Transverse colon (tissue), 4 donors: ENCODE data around the gene RFX3. TPM values are rescaled to one million over a fixed set of nuclear protein-coding genes. Genes with fewer than 3 reads are reported as not detected.

Experiments used
- DNase-seq: peaks from one replicate; pipeline ENCODE4 v3.0.0-alpha.2; 2019
- H3K27ac ChIP-seq, 4 donors: fragments of 200-600 bp; sonication (generic); 2 replicates each; pipeline ENCODE4 v1.5.1; 2016 to 2018; ENCODE audit warnings: inconsistent platforms in 4 of 4
- H3K27me3 ChIP-seq: fragments of 200-600 bp; sonication (generic); 2 replicates; pipeline ENCODE4 v1.5.1; 2017; ENCODE audit warnings: inconsistent platforms
- H3K36me3 ChIP-seq, 4 donors: fragments of 200-600 bp; sonication (generic); 2 replicates each; pipeline ENCODE4 v1.5.1; 2017 to 2019; ENCODE audit warnings: inconsistent platforms in 4 of 4
- H3K4me1 ChIP-seq, 4 donors: fragments of 200-600 bp; sonication (generic); 2 replicates each; pipeline ENCODE4 v1.5.1; 2017 to 2020; ENCODE audit warnings: inconsistent platforms in 4 of 4
- H3K4me3 ChIP-seq, 4 donors: fragments of 200-600 bp; sonication (generic); 1 replicate in 1 of 4; 2 replicates in 3 of 4; pipeline versions ENCODE4 v1.5.1 to v1.6.1; 2017 to 2019; ENCODE audit warnings: inconsistent platforms in 4 of 4
- H3K9me3 ChIP-seq, 2 donors: fragments of 200-600 bp; sonication (generic); 2 replicates each; pipeline ENCODE4 v1.5.1; 2017 to 2019; ENCODE audit warnings: inconsistent platforms in 2 of 2
- EP300 ChIP-seq: sonication (generic); formaldehyde crosslinking; IDR thresholded peaks from one replicate; pipeline ENCODE4 v1.6.1; 2017; ENCODE audit warnings: antibody characterized with exemption, low read depth
- POLR2A ChIP-seq: fragments of 450-650 bp; IDR thresholded peaks from one replicate; pipeline ENCODE4 v1.6.1; 2016; ENCODE audit warnings: antibody characterized with exemption, mild to moderate bottlenecking, moderate library complexity
- POLR2AphosphoS5 ChIP-seq, 3 donors: sonication (generic); formaldehyde crosslinking; IDR thresholded peaks; one replicate each; pipeline ENCODE4 v1.6.1; 2016; ENCODE audit warnings: antibody characterized with exemption in 3 of 3
- WGBS, 2 donors: methylation state at CpG; one replicate each; pipeline ENCODE4 v1.1.5; 2018; ENCODE audit warnings: low coverage in 1 of 2; 5-methylcytosine and 5-hydroxymethylcytosine counted together
- in situ Hi-C, 4 donors: fragments of 200-750 bp; cut with MboI; loops; one replicate each; pipeline versions ENCODE4 v1.15.0 to v1.15.1; 2017; ENCODE audit warnings: low sequenced_read_pairs in 3 of 4, low pct_ligation_motif_present in 1 of 4, low pct_unique_long_range_greater_than_20kb in 1 of 4
- intact Hi-C: fragments of 100-400 bp; cut with DNase I; formaldehyde crosslinking; loops from one replicate; pipeline ENCODE4 v1.15.1; 2023; ENCODE audit warnings: low total_unique reads
- total RNA-seq, 4 donors: library from RNA; depleted of rRNA; stranded (reverse); fragments of >200 nt; gene quantifications; one replicate each; pipeline ENCODE4 v1.1.0, GENCODE V29; 2016
- TF ChIP-seq, protein P1 (sequence below), 5 experiments: fragments of 200-600 bp in 3 of 5; fragments of 450-650 bp in 2 of 5; sonication (generic) in 3 of 5; IDR thresholded peaks; 1 replicate in 2 of 5; 2 replicates in 3 of 5; pipeline ENCODE4 v1.5.1; 2016 to 2017; ENCODE audit warnings: antibody characterized with exemption in 5 of 5, inconsistent platforms in 3 of 5, mild to moderate bottlenecking in 2 of 5, moderate library complexity in 1 of 5

Gene RFX3
- total RNA-seq, 4 donors from 2014 or later = 3.5 to 21.9 (median 7.1) TPM

DNA sequence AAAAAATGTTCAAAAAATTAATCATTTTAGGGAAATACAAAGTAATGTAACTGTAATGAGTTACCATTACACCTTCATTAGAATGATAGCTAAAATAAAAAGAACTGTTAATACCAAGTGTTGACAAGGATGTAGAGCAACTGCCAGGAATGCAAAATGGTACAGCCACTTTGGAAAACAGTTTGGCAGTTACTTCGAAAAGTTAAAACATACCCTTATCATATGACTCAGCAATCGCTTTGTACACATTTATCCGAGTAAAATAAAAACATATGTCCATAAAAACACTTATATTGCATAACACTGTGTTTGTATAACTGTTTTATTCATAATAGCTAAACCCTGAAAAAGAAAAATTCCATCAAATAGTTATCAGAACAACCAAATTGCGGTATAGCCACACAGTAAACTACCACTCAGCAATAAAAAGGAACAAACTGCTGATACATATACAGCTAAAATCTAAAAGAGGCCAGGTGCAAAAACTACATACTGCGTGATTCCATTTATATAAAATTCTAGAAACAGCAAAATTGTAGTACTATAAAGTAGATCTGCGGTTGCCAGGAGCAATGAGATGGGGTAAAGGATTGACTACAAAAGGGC is 61.7 kb downstream of the RFX3 start:
- no peak overlapping the region for H3K27ac ChIP-seq
- in situ Hi-C loops (loop anchor here in 1 of 4 donors (25.0 kb wide), 1 partner anchor 273 kb away; no protein-coding TSS in a partner anchor), intact Hi-C loops (no loop called here)
- no peak overlapping the region for H3K4me3 ChIP-seq
- no peak for DNase-seq
- no peaks in the 10 kb centered on the region for H3K36me3 ChIP-seq
- H3K4me1 ChIP-seq = peaks cover 0 to 13% (median 0%) of the 10 kb centered on the region in 4 donors
- 60 to 67% methylated on average over 6 of the region's 6 CpGs for WGBS, 2 donors
- H3K9me3 ChIP-seq = no peaks in the 10 kb centered on the region
- no peaks in the 10 kb centered on the region for H3K27me3 ChIP-seq
- TF ChIP-seq EP300 (no peak), POLR2A (no peak), POLR2AphosphoS5 (IDR thresholded peaks at IDR 0.05) (no peak)
- TF ChIP-seq, protein P1, sequence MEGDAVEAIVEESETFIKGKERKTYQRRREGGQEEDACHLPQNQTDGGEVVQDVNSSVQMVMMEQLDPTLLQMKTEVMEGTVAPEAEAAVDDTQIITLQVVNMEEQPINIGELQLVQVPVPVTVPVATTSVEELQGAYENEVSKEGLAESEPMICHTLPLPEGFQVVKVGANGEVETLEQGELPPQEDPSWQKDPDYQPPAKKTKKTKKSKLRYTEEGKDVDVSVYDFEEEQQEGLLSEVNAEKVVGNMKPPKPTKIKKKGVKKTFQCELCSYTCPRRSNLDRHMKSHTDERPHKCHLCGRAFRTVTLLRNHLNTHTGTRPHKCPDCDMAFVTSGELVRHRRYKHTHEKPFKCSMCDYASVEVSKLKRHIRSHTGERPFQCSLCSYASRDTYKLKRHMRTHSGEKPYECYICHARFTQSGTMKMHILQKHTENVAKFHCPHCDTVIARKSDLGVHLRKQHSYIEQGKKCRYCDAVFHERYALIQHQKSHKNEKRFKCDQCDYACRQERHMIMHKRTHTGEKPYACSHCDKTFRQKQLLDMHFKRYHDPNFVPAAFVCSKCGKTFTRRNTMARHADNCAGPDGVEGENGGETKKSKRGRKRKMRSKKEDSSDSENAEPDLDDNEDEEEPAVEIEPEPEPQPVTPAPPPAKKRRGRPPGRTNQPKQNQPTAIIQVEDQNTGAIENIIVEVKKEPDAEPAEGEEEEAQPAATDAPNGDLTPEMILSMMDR (IDR thresholded peaks at IDR 0.05) = no peak

DNA sequence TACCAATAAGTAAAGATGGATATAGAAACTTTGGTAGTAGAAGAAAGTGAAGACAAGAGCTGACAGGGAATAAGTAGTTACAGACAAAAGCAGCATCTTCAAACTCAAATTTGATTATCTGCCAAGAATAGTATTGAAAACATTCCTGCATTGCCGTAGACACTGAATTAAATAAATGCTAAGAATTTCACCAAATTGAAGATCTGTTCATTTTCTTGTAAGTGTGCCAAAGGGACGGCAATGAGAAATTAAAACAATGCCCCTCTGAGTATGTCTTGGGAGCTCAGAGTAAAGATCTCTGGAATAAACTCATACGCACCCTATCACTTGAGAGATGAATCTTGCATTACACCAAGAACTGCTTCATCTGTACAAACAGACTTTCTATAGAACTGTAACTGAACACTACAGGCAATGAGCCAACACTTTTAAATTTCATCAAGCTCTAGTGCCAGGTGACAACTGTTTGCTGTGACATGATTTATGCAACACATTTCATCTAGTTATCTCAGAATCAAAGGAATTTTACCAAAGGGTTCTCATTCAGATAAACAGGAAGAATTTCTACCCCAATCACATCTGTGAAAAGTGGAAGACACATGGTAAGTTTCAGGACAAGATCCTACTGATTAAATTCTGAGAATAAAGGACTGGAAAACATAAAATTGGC is 66.9 kb downstream of the RFX3 start:
- 79 to 81% methylated on average over 3 of the region's 3 CpGs for WGBS, 2 donors
- intact Hi-C loops (no loop called here), in situ Hi-C loops (loop anchor here in 1 of 4 donors (25.0 kb wide), 1 partner anchor 278 kb away; no protein-coding TSS in a partner anchor)
- H3K4me3 ChIP-seq = no peak overlapping the region
- no peak for DNase-seq
- no peaks in the 10 kb centered on the region for H3K9me3 ChIP-seq
- H3K36me3 ChIP-seq = no peaks in the 10 kb centered on the region
- TF ChIP-seq POLR2A = no peak
- TF ChIP-seq, protein P1 (IDR thresholded peaks at IDR 0.05) = no peak
- no peak for TF ChIP-seq POLR2AphosphoS5 (IDR thresholded peaks at IDR 0.05)
- TF ChIP-seq EP300 = no peak
- H3K27me3 ChIP-seq = no peaks in the 10 kb centered on the region
- H3K27ac ChIP-seq = no peak overlapping the region
- peaks cover 0 to 3% (median 0%) of the 10 kb centered on the region in 4 donors for H3K4me1 ChIP-seq

DNA sequence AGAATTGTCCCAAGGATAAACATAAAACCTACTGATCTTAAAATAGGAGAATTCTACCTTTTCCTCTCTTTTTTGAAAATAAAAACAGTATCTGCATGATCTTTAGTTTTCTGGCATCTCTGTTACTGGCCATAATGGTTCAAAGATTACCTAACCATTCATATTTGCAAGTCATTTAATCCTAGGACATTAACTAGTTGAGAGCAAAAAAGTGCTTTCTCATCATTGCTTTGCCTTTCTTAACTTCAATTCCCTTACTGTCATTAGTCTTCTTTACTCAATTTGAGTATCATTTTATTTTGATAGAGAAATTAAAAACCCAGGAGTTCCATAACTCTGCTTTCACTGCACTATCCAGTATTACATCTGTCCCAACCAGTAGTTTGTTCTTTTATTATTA is 68.6 kb downstream of the RFX3 start:
- Histone ChIP-seq H3K4me3 (no peak overlapping the region), H3K9me3 (no peaks in the 10 kb centered on the region), H3K4me1 (peaks cover 0 to 3% (median 0%) of the 10 kb centered on the region in 4 donors), H3K36me3 (no peaks in the 10 kb centered on the region), H3K27me3 (no peaks in the 10 kb centered on the region), H3K27ac (no peak overlapping the region)
- no peak for DNase-seq
- TF ChIP-seq POLR2A = no peak
- TF ChIP-seq POLR2AphosphoS5 (IDR thresholded peaks at IDR 0.05) = no peak
- TF ChIP-seq, protein P1 (IDR thresholded peaks at IDR 0.05) = no peak
- TF ChIP-seq EP300 = no peak
- in situ Hi-C loops (loop anchor here in 1 of 4 donors (25.0 kb wide), 1 partner anchor 280 kb away; no protein-coding TSS in a partner anchor), intact Hi-C loops (no loop called here)

DNA sequence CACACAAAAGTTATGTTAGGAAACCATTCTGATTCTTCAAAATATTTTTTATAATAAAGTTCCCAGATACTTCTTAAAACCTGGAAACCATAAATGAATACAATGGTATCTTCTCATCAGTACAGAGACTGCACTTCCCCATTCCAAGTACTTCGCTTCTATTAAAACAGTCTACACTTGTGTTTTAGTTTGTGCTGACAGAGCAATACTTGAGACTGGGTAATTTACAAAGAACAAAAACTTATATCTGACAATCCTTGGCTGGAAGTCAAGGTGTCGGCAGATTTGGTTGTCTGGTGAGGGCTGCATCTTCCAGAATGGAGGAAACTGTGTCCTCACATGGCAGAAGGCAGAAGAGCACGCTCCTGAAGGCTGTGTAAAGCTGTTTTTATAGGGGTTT is 70.1 kb downstream of the RFX3 start:
- in situ Hi-C loops = loop anchor here in 1 of 4 donors (25.0 kb wide), 1 partner anchor 282 kb away; no protein-coding TSS in a partner anchor
- DNase-seq = no peak
- intact Hi-C loops = no loop called here

More for the DNA sequence above, 70.1 kb downstream of the RFX3 start:
- 87 to 88% methylated on average over 3 of the region's 3 CpGs for WGBS, 2 donors
- no peak overlapping the region for H3K27ac ChIP-seq
- H3K4me3 ChIP-seq = no peak overlapping the region
- no peak for TF ChIP-seq POLR2A
- no peaks in the 10 kb centered on the region for H3K27me3 ChIP-seq
- no peaks in the 10 kb centered on the region for H3K36me3 ChIP-seq
- no peaks in the 10 kb centered on the region for H3K4me1 ChIP-seq
- H3K9me3 ChIP-seq = no peaks in the 10 kb centered on the region
